Measurements from ENCODE around the gene NDUFA7. TPM values are rescaled to one million over a fixed set of nuclear protein-coding genes. Genes with fewer than 3 reads are reported as not detected.
"Not testable (repeated sequence)": the region's sequence is repeated elsewhere in the genome, so short reads cannot be mapped to it uniquely, and the experiment has no call there.

The NDUFA7 gene
- total RNA-seq, 1 donor from 2014 or later, result 94.0 TPM

DNA sequence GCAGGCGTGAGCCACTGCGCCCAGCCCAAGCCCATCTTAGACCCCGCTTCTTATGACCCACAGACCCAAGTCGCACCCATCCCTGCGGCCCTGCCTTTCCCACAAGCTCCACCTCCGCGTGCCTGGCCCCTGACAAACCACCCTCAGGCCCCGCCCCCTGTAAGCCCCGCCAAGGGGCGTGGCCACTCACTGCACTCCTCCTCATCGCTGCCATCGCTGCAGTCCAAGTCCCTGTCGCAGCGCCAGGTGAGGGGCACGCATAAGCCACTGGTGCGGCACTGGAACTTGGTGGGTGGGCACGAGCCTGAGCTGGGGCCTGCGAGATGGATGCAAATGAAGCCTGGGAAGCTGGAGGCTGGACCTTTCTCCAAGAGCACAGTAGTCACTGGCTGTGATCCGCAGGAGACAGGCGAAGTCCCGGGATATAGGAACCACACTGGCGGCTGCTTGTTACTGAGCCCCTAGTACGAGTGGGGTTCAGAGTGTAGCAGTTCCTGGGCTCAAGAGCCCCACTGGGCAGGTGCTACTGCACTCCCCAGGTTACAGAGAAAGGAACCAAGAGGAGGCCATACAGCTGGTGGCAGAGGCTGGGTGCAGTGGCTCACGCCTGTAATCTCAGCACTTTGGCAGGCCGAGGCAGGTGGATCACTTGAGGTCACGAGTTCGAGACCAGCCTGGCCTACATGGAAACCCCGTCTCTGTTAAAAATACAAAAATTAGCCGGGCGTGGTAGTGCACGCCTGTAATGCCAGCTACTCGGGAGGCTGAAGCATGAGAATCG lies 16.1 kb downstream of the NDUFA7 start:
- DNase-seq (ENCODE audit: low spot score), result peak; percentile 46
- intact Hi-C loops (cut with DNase I), result no loop called here

DNA sequence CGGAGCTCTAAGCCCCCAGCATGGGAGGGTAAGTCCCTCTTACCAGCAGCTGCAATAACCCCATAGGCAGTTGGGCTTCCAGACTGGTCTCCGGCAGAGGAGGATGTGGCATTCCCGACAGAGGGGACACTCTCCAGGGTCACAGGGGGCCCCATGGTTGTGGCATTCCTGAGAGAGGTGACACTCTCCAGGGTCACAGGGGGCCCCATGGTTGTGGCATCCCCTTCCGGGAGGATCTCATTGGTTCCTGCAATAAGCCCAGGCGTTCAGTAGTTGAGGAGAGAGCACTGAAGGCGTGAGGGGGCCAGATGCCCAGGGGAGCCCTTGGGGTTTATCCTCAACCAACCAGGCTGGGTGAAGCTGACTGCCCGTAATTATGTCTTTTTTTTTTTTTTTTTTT lies 18.4 kb downstream of the NDUFA7 start:
- peak; percentile 27 for DNase-seq (ENCODE audit: low spot score)
- intact Hi-C loops (cut with DNase I), result no loop called here

DNA sequence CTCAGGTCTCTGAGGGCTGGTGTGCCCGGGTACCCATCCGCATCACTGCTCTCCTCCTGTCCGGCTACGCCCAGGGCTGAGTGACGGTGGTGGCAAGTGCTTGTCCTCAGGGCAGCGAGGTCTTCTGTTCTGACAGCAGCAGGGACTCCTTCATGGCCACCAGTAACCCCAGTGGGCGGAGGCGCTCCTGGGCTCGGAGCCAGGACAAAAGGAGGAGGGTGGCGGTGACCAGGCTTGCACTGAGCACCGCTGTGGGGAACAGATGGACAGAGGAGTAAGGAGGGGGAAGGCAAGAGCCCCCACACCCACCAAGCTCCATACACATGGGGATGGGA lies 18.9 kb downstream of the NDUFA7 start:
- peak; percentile 84 for DNase-seq (ENCODE audit: low spot score)
- intact Hi-C loops (cut with DNase I), result no loop called here

DNA sequence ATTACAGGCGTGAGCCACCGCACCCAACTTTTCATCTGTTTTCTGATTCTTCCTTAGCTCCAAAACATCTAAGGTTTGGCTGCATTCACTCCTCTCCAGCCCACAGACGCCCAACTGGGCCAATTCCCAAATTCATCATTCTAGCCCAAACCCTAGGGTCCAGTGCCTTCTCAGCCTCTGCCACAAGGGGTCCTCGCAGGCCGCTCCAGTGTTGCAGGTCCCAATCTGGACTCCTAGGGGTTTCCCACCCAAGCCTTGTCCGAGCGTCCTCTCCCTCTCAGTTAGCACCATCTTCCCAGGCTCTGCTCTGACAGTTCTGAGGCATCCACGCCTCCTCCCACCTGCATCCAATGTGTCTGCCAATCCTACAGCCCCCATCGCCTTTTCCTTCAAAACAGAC lies 29.8 kb downstream of the NDUFA7 start:
- not testable (repeated sequence) for DNase-seq (ENCODE audit: low spot score)

DNA sequence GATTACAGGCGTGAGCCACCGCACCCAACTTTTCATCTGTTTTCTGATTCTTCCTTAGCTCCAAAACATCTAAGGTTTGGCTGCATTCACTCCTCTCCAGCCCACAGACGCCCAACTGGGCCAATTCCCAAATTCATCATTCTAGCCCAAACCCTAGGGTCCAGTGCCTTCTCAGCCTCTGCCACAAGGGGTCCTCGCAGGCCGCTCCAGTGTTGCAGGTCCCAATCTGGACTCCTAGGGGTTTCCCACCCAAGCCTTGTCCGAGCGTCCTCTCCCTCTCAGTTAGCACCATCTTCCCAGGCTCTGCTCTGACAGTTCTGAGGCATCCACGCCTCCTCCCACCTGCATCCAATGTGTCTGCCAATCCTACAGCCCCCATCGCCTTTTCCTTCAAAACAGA lies 44.7 kb downstream of the NDUFA7 start:
- intact Hi-C loops (cut with DNase I); DNase-seq (ENCODE audit: low spot score): not testable (repeated sequence)

More for the DNA sequence above, 29.8 kb downstream of the NDUFA7 start:
- intact Hi-C loops (cut with DNase I), result not testable (repeated sequence)

DNA sequence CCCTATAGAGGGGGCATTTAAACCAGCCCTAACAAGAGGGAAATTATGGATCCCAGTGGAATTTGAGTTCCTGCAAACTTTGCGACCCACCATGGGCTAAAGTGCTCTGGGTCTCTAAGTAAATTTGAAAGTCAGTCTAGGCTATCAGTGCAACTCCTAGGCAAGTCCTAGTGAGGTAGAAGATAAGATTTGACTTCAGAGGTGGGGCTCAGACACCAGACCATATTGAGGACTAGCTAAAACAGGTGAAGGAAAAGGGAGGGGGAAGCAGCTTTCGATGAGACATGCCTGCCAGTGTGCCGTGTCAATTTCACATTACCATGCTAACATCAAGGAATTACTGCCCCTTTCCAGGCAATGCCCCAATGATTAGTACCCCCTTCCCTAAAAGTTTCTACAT lies 51.5 kb downstream of the NDUFA7 start:
- intact Hi-C loops (cut with DNase I), result no loop called here
- DNase-seq (ENCODE audit: low spot score), result no peak

DNA sequence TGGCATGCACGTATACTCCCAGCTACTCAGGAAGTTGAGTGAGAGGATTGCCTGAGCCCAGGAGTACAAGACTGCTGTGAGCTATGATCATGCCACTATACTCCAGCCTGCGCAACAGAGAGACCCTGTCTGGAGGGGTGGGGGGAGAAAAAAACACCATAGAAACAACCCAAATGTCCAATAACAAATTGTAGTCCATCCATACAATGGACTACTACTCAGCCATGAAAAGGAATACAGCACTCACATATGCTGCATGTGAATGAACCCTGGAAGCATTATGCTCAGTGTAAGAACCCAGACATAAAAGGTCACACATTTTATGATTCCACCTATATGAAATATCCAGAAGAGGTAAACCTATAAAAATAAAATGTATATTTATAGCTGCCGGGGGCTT lies 55.3 kb downstream of the NDUFA7 start:
- intact Hi-C loops (cut with DNase I), result no loop called here
- no peak for DNase-seq (ENCODE audit: low spot score)

DNA sequence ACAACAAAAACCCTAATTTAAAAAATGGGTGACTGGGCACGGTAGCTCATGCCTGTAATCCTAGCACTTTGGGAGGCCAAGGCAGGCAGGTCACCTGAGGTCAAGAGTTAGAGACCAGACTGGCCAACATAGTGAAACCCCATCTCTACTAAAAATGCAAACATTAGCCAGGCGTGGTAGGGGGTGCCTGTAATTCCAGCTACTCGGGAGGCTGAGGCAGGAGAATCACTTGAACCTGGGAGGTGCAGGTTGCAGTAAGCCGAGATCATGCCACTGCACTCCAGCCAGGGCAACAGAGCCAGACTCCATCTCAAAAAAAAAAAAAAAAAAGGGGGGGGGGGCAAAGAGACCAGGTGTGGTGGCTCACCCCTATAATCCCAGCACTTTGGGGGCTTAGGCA lies 56.9 kb downstream of the NDUFA7 start:
- intact Hi-C loops (cut with DNase I); DNase-seq (ENCODE audit: low spot score): not testable (repeated sequence)

DNA sequence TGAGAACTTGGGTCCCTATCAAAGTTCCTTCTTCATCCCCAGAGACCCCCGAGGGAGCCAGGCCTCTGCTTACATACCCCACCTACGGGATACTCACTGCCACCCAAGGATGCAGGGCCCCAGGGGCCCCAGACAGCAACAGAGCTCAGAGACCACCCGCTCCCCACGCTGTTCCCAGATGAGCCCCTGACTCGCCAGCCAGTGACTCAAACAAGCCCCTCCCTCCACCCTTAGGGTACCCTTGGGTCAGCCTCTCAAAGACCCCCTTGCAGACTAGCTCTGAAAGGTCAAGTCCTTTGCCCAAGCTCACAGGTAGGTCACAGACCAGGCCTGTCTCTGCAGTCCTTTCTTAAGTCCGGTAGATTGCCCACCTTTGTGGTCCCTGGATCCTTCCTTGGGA lies 58.7 kb downstream of the NDUFA7 start:
- intact Hi-C loops (cut with DNase I), result no loop called here
- peak; percentile 19 for DNase-seq (ENCODE audit: low spot score)

DNA sequence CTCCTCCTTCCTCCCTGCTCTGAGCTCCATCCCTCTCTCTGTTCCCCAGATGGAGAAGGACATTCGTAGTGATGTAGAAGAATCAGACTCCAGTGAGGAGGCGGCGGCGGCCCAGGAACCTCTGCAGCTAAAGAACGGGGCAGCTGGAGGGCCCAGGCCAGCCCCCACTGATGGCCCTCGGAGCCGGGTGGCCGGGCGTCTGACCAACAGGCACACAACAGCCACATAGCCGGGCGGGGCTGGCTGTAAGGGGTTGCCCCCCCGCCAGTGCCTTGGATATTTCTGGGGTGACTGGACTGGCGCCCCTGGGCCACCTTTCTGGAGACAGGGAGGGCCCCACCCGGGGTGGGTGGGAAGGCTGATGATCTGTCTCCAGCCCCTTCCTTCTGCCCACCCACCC lies 59.3 kb downstream of the NDUFA7 start:
- intact Hi-C loops (cut with DNase I), result no loop called here
- peak; percentile 63 for DNase-seq (ENCODE audit: low spot score)

DNA sequence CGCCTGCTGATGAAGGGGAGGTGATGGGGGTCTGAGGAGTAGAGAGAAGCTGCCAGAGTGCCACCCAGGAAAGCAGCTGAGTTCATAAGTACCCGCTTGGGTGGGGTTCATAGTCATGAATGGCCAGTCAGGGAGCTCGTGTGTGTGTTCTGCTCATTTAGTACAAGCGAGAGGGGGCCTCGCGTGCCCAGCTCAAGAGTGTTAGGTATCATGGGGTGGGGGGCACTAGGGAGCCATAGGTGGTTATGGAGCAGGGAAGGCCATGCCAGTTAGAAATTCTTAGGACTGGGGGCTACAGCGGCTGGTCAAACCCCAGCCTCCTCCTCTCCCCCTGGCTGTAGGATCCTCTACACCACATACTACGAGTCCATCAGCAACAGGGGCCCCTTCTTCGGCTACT lies 59.8 kb downstream of the NDUFA7 start:
- intact Hi-C loops (cut with DNase I), result no loop called here
- no peak for DNase-seq (ENCODE audit: low spot score)

Other genes with a start within 250 kb of the NDUFA7 start
- gene FBN3, start 171.8 kb downstream of the NDUFA7 start, total RNA-seq, result not detected
- 24.1 TPM for gene CERS4, start 112.0 kb downstream of the NDUFA7 start, total RNA-seq
- 15.8 TPM for gene CD320, start 13.0 kb downstream of the NDUFA7 start, total RNA-seq
- 669 TPM for gene RPS28, start 121 bp upstream of the NDUFA7 start, total RNA-seq
- 13.1 TPM for gene KANK3, start 21.9 kb upstream of the NDUFA7 start, total RNA-seq
- gene ANGPTL4, start 42.8 kb upstream of the NDUFA7 start, total RNA-seq, result 4.1 TPM
- gene RAB11B, start 69.0 kb upstream of the NDUFA7 start, total RNA-seq, result 132 TPM
- gene MARCHF2, start 91.9 kb upstream of the NDUFA7 start, total RNA-seq, result 84.3 TPM
- 102 TPM for gene HNRNPM, start 123.6 kb upstream of the NDUFA7 start, total RNA-seq
- gene PRAM1, start 181.3 kb upstream of the NDUFA7 start, total RNA-seq, result 0.62 TPM
- gene ZNF414, start 192.8 kb upstream of the NDUFA7 start, total RNA-seq, result 20.2 TPM

All from cardiac septum (tissue), 1 donor.